GM04503 (cell line): ENCODE results near the gene PPIL4.
"Not testable (repeated sequence)": the region's sequence is repeated elsewhere in the genome, so short reads cannot be mapped to it uniquely, and the experiment has no call there.

ENCODE experiments used
- DNase-seq: peaks from one replicate; pipeline ENCODE4 v3.0.0-alpha.2; 2012; ENCODE audit warnings: low read depth

PPIL4 gene

GRCh38 chr6:149483849-149484655 is 61.8 kb downstream of the PPIL4 start:
- no peak for DNase-seq

GRCh38 chr6:149483334-149483725 is 62.5 kb downstream of the PPIL4 start:
- DNase-seq: no peak

GRCh38 chr6:149482545-149483333 is 63.1 kb downstream of the PPIL4 start:
- DNase-seq: no peak

GRCh38 chr6:149480502-149481280 is 65.2 kb downstream of the PPIL4 start:
- no peak for DNase-seq

GRCh38 chr6:149478631-149479314 is 67.1 kb downstream of the PPIL4 start:
- no peak for DNase-seq

- DNase-seq: no peak
These were observed 68.3 kb downstream of the PPIL4 start for GRCh38 chr6:149477544-149477943.

- DNase-seq: no peak
These were observed 68.9 kb downstream of the PPIL4 start for GRCh38 chr6:149476789-149477455.

GRCh38 chr6:149474108-149474935 is 71.5 kb downstream of the PPIL4 start:
- no peak for DNase-seq

- DNase-seq: no peak
These were observed 72.5 kb downstream of the PPIL4 start for GRCh38 chr6:149473080-149474052.

- DNase-seq: no peak
These were observed 73.6 kb downstream of the PPIL4 start for GRCh38 chr6:149472241-149472640.

- DNase-seq: no peak
These were observed 74.0 kb downstream of the PPIL4 start for GRCh38 chr6:149471801-149472200.

GRCh38 chr6:149470948-149471347 is 74.9 kb downstream of the PPIL4 start:
- DNase-seq: no peak

GRCh38 chr6:149468179-149468578 is 77.7 kb downstream of the PPIL4 start:
- no peak for DNase-seq

- DNase-seq: no peak
These were observed 78.6 kb downstream of the PPIL4 start for GRCh38 chr6:149467265-149467664.

- DNase-seq: no peak
These were observed 81.4 kb downstream of the PPIL4 start for GRCh38 chr6:149464411-149464810.

GRCh38 chr6:149463781-149464180 is 82.1 kb downstream of the PPIL4 start:
- DNase-seq: no peak

- DNase-seq: not testable (repeated sequence)
These were observed 83.1 kb downstream of the PPIL4 start for GRCh38 chr6:149462712-149463111.

- DNase-seq: no peak
These were observed 84.2 kb downstream of the PPIL4 start for GRCh38 chr6:149461670-149462069.

GRCh38 chr6:149460249-149460648 is 85.6 kb downstream of the PPIL4 start:
- not testable (repeated sequence) for DNase-seq
